Heart left ventricle (tissue), 16 donors: ENCODE results near the gene FBXO15. TPM values are rescaled to one million over a fixed set of nuclear protein-coding genes. Genes with fewer than 3 reads are reported as not detected.

Experiments
- ATAC-seq, 4 donors: fragments of 200-7000 bp; cut with Tn5 transposase; one replicate each; pipeline ENCODE4 v1.9.1; 2020 to 2022; ENCODE audit warnings: moderate library complexity in 4 of 4, mild to moderate bottlenecking in 3 of 4, moderate number of reproducible peaks in 1 of 4
- DNase-seq, 5 donors: peaks; one replicate each; pipeline ENCODE4 v3.0.0-alpha.2; 2020
- H3K27ac ChIP-seq, 12 donors: fragments of 200-600 bp; sonication (generic) in 4 of 12; one replicate each; pipeline versions ENCODE4 v1.5.0 to v1.8.0; 2016 to 2022; ENCODE audit warnings: mild to moderate bottlenecking in 2 of 12
- H3K27me3 ChIP-seq, 9 donors: fragments of 200-600 bp; sonication (generic) in 2 of 9; one replicate each; pipeline versions ENCODE4 v1.5.1 to v1.8.0; 2016 to 2022; ENCODE audit warnings: mild to moderate bottlenecking in 3 of 9
- H3K36me3 ChIP-seq, 9 donors: fragments of 200-600 bp; sonication (generic) in 2 of 9; one replicate each; pipeline versions ENCODE4 v1.5.0 to v1.8.0; 2018 to 2022; ENCODE audit warnings: mild to moderate bottlenecking in 2 of 9
- H3K4me1 ChIP-seq, 12 donors: fragments of 200-600 bp; sonication (generic) in 4 of 12; one replicate each; pipeline versions ENCODE4 v1.5.0 to v1.8.0; 2016 to 2022; ENCODE audit warnings: mild to moderate bottlenecking in 3 of 12
- H3K4me3 ChIP-seq, 12 donors: fragments of 200-600 bp; sonication (generic) in 4 of 12; one replicate each; pipeline versions ENCODE4 v1.5.0 to v1.8.0; 2017 to 2022; ENCODE audit warnings: mild to moderate bottlenecking in 9 of 12, moderate library complexity in 4 of 12
- H3K9me3 ChIP-seq, 12 donors: fragments of 200-600 bp; sonication (generic) in 4 of 12; one replicate each; pipeline versions ENCODE4 v1.5.0 to v1.8.0; 2016 to 2022; ENCODE audit warnings: mild to moderate bottlenecking in 1 of 12
- POLR2A ChIP-seq, 2 donors: fragments of 450-650 bp; IDR thresholded peaks; one replicate each; pipeline ENCODE4 v1.6.1; 2017; ENCODE audit warnings: antibody characterized with exemption in 2 of 2, mild to moderate bottlenecking in 2 of 2, moderate library complexity in 2 of 2
- WGBS, 4 donors: extraction: QIAGEN DNeasy Blood & Tissue Kit in 2 of 4; methylation state at CpG; one replicate each; pipeline versions ENCODE4 v1.1.5 to v1.1.7; 2013 to 2018; 5-methylcytosine and 5-hydroxymethylcytosine counted together
- intact Hi-C, 10 donors: fragments of 100-400 bp; cut with DNase I; formaldehyde crosslinking; loops; one replicate each; pipeline versions ENCODE4 v1.11.1 to v1.14.2; 2022
- polyA plus RNA-seq, 2 donors: library from polyadenylated mRNA; stranded (reverse); fragments of 200-250 nt; gene quantifications; one replicate each; pipeline ENCODE4 v1.2.3, GENCODE V29; 2013
- total RNA-seq, 9 donors: library from RNA; depleted of rRNA in 2 of 9; stranded (reverse); fragments of >200 nt in 2 of 9; fragmentation: NEBNext Ultra II Directional in 3 of 9; extraction: Animal tissue kit (Norgen Biotek cat#: 25700) in 3 of 9; gene quantifications; one replicate each; pipeline versions ENCODE4 v1.1.0 to v1.2.4, GENCODE V29; 2016 to 2023
- TF ChIP-seq, protein P1 (sequence below), 12 donors: fragments of 200-600 bp; sonication (generic) in 4 of 12; IDR thresholded peaks; one replicate each; pipeline versions ENCODE4 v1.5.0 to v1.8.0; 2018 to 2022; ENCODE audit warnings: antibody characterized with exemption in 12 of 12, mild to moderate bottlenecking in 5 of 12
- donor health status: ischemic (EF 13 %, LVEDD 7.1; RV severe dilation, severe dysfunction).
- donor health status: healthy with polysubstance abuse.
- donor health status: DM: no; HTN: yes; CAD: no.
- donor health status: DM: no; HTN: no; CAD: no.
- donor health status: ischemic (EF 25% LVEDD 6.9; RV normal size, moderate dysfunction).
- donor health status: ischemic (EF 25% LVEDD 5.7; RV mildly dilated, moderate dysfunction).
- donor health status: healthy.
- donor health status: DM: yes; HTN: yes; CAD: no.
- donor health status: ischemic (EF 35%, LVEDD 5.7; RV mildly dilated, moderate dysfunction).
- donor health status: nonischemic (EF 11% LVEDD 7.7; RV severe dilation, severe dysfunction).
- donor health status: DM: yes; HTN: yes; CAD: no.
- donor health status: PGD.
- donor health status: ischemic (EF 29% LVEDD 5.4; RV normal size, mild dysfunction).
- donor health status: nonischemic (EF 23%, LVEDD 6.1; RV moderate dilation, normal function).

The FBXO15 gene
- total and polyA plus RNA-seq, 11 donors, result 0.10 to 0.84 (median 0.39) TPM; not detected in 3

DNA sequence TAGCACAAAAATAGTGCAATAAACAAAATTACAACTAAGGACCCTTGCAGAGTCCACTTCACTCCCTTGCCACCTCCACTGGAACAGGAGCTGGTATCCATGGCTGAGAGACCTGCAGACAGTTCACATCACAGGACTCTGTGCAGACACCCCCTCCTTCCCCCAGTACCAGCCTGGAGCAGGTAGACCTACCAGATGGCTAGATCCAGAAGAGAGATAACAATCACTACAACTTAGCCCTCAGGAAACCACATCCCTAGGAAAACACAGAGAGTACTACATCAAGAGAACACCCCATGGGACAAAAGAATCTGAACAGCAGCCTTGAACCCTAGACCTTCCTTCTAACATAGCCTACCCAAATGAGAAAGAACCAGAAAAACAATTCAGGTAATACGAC is 49.8 kb downstream of the FBXO15 start:
- Histone ChIP-seq H3K27me3 (no peaks in the 10 kb centered on the region), H3K4me3 (no peak overlapping the region), H3K27ac (no peak overlapping the region), H3K9me3 (peaks cover 0 to 19% (median 4%) of the 10 kb centered on the region in 12 donors), H3K36me3 (no peaks in the 10 kb centered on the region), H3K4me1 (no peaks in the 10 kb centered on the region)
- WGBS, 4 donors, result 60 to 77% (median 69%) methylated on average over 1 of the region's 1 CpG
- no peak for DNase-seq
- intact Hi-C loops, result no loop called here
- no peak for TF ChIP-seq POLR2A (IDR thresholded peaks at IDR 0.05)
- TF ChIP-seq, protein P1, sequence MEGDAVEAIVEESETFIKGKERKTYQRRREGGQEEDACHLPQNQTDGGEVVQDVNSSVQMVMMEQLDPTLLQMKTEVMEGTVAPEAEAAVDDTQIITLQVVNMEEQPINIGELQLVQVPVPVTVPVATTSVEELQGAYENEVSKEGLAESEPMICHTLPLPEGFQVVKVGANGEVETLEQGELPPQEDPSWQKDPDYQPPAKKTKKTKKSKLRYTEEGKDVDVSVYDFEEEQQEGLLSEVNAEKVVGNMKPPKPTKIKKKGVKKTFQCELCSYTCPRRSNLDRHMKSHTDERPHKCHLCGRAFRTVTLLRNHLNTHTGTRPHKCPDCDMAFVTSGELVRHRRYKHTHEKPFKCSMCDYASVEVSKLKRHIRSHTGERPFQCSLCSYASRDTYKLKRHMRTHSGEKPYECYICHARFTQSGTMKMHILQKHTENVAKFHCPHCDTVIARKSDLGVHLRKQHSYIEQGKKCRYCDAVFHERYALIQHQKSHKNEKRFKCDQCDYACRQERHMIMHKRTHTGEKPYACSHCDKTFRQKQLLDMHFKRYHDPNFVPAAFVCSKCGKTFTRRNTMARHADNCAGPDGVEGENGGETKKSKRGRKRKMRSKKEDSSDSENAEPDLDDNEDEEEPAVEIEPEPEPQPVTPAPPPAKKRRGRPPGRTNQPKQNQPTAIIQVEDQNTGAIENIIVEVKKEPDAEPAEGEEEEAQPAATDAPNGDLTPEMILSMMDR (IDR thresholded peaks at IDR 0.05), result no peak
- ATAC-seq, result no peak

- 80 to 88% (median 86%) methylated on average over 2 to 3 of the region's 3 CpGs for WGBS, 4 donors
- H3K4me1 ChIP-seq, result no peaks in the 10 kb centered on the region
- no peak for TF ChIP-seq POLR2A (IDR thresholded peaks at IDR 0.05)
- TF ChIP-seq, protein P1 (IDR thresholded peaks at IDR 0.05), result no peak
- H3K4me3 ChIP-seq, result no peak overlapping the region
- DNase-seq (no peak), ATAC-seq (no peak)
- intact Hi-C loops, result no loop called here
- no peak overlapping the region for H3K27ac ChIP-seq
- H3K36me3 ChIP-seq, result no peaks in the 10 kb centered on the region
- H3K9me3 ChIP-seq, result peaks cover 0 to 14% (median 0%) of the 10 kb centered on the region in 12 donors
- no peaks in the 10 kb centered on the region for H3K27me3 ChIP-seq
Observed at GRCh38 chr18:74092922-74093321, 54.7 kb downstream of the FBXO15 start.

DNA sequence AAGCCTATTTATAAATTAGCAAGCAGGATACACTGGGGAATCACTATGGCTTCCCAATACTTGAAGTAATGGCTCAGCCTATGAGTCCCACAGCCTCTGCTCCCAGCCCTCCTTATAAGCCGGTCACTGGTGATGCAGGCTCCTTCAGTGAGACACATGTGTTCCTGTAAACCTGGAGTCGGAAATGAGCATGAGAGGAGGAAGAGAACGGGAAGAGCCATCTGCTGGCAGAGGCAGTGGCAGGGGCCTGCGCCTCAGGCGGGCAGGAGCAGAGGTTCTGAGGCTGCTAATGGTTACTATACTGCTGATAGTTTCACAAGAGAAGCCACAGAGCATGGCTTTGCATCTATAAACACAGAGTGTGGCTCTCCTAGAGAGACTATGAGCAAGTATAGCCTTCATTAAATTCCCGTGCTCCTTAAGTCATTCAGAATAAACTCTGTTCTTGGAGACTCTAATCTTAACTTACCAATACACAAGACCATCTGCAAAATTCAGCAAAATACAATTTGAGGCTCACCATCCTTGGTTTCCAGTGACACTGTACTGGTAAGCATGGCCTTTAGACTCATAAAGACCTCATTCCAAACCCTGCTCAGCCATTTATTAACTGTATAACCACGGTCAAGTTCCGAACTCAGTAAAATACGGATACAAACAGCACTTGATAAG is 63.3 kb downstream of the FBXO15 start:
- DNase-seq (no peak), ATAC-seq (no peak)
- peaks cover 0 to 14% (median 0%) of the 10 kb centered on the region in 12 donors for H3K9me3 ChIP-seq

DNA sequence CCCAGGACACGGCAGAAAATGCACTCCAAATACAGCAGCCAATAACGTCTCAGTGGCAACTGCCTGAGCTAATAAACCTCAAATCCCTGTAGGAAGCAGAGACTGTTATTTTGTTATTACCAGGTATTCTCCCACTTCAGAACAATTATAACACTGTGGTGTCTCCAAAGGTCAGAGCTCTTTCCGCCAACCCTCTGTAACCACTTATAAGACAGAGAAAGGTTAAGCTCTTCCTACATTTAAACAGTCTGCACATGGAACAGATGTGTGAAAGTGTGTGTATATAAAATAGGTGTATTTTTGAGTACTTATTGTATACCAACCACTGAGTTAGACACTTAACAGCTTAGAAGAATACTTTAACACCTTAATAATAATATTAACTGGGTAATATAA is 64.1 kb downstream of the FBXO15 start:
- no peak for TF ChIP-seq POLR2A (IDR thresholded peaks at IDR 0.05)
- TF ChIP-seq, protein P1 (IDR thresholded peaks at IDR 0.05), result no peak
- no peak overlapping the region for H3K4me3 ChIP-seq
- peaks cover 0 to 7% (median 0%) of the 10 kb centered on the region in 12 donors for H3K9me3 ChIP-seq
- DNase-seq (no peak), ATAC-seq (no peak)
- H3K27me3 ChIP-seq, result no peaks in the 10 kb centered on the region
- WGBS, 4 donors, result 57 to 66% (median 61%) methylated on average over 3 of the region's 3 CpGs
- H3K27ac ChIP-seq, result no peak overlapping the region
- no peaks in the 10 kb centered on the region for H3K36me3 ChIP-seq
- intact Hi-C loops, result no loop called here
- H3K4me1 ChIP-seq, result peaks cover 0 to 5% (median 0%) of the 10 kb centered on the region in 12 donors

More for the DNA sequence above, 63.3 kb downstream of the FBXO15 start:
- Histone ChIP-seq H3K4me3 (no peak overlapping the region), H3K27ac (no peak overlapping the region), H3K36me3 (no peaks in the 10 kb centered on the region), H3K4me1 (peaks cover 0 to 5% (median 0%) of the 10 kb centered on the region in 12 donors), H3K27me3 (no peaks in the 10 kb centered on the region)
- TF ChIP-seq, protein P1 (IDR thresholded peaks at IDR 0.05), result no peak
- no peak for TF ChIP-seq POLR2A (IDR thresholded peaks at IDR 0.05)
- whole genome bisulfite sequencing, 4 donors, result 72 to 78% (median 73%) methylated on average over 9 of the region's 9 CpGs
- intact Hi-C loops, result no loop called here
